ENCODE data around the gene GLB1L3.

Gene GLB1L3

GRCh38 chr11:134362192-134362901 is 86.2 kb downstream of the GLB1L3 start:
- no peak for DNase-seq (ENCODE audit: low read depth)

GRCh38 chr11:134363161-134363560 is 87.0 kb downstream of the GLB1L3 start:
- no peak for DNase-seq (ENCODE audit: low read depth)

DNA sequence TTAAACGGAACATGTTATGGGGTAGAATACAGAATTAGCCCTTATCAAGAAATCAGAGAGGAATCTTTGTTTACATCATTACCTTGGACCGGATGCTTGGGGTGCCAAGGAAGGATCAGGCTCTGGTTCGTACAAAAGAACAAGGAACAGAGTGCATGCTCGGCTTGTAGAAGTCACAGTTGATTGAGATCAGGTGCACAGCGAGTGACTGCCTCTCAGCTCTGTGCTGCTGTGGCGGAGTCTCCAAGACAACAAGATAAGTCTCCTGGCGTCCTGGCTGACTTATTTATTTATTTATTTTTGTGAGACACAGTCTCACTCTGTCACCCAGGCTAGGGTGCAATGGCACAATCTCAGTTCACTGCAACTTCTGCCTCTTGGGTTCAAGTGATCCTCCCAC is 87.4 kb downstream of the GLB1L3 start:
- no peak for DNase-seq (ENCODE audit: low read depth)

DNA sequence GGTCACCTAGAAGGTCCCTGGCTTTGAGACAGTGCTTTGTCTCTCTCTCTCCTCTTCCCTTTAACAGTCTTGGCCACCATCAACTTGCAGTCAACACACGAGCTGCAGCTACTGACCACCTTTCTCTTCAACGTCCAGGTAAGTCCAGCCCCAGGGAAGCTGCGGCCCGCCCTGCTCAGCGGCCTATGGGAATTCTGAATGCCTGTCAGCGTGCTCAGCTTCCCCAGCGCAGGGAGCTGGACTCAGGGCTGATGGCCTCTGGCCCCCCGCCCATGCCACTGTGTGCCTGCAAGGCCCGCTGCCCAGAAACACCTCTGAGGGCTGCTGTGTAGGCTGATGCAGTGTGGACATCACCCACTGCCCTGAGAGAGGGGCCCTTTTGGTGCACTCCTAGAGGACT is 88.1 kb downstream of the GLB1L3 start:
- no peak for DNase-seq (ENCODE audit: low read depth)

GRCh38 chr11:134365011-134365925 is 89.1 kb downstream of the GLB1L3 start:
- no peak for DNase-seq (ENCODE audit: low read depth)

DNA sequence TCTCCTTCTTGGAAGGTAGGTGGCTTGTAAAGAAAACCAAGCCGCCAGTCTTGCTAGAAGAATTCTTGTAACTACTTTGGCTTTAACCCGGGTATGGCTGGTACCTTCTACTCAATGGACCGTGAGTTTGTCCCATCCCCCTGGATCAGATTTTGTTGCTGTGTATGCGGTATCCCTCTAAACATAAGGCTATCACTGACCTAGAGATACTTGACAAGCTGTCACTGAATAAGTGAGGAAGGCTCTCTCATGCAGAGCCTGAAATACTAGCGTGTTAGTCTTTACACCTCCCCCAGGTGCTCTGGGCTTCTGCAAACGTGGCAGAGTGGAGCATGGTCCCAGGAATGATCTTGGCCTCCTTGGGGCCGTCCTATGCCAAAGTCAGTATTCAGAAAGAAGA is 90.1 kb downstream of the GLB1L3 start:
- no peak for DNase-seq (ENCODE audit: low read depth)

DNA sequence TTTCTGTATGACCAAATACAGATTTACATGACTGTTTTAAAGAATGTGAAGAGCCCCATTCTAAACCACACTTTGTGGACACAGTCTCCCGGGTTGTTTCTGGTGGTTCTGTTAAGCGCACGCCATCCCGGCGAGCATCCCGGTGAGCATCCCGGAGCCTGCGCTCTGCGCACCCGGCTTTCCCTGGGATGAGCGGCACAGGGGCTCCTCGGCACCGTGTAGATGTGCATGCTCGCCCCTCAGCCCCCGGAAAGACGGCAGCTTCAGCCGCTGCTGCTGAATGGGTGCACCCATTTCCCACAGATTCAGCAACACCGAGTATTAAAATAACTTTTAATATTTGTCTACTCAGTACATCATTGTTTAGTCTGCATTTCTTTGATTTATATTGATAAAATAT is 91.6 kb downstream of the GLB1L3 start:
- no peak for DNase-seq (ENCODE audit: low read depth)

Data from activated T-cell treated with anti-CD3 and anti-CD28 coated beads for 48 hours (primary cell).